Bronchial epithelial cell (primary cell): Measurements from ENCODE around the gene UBAC2. TPM values are rescaled to one million over a fixed set of nuclear protein-coding genes. Genes with fewer than 3 reads are reported as not detected.

Experiments used
- DNase-seq: peaks from one replicate; pipeline ENCODE4 v3.0.0-alpha.2; 2010; ENCODE audit warnings: low read depth
- FAIRE-seq: peaks from 2 replicates; lab custom pipeline; 2011; peaks lifted over from hg19 to GRCh38; lab: Jason Lieb, UNC
- H3K27me3 ChIP-seq: 2 replicates; pipeline ENCODE4 v1.5.1; 2011; ENCODE audit warnings: low read length; ENCODE audit not compliant: control insufficient read depth, insufficient read depth
- H3K36me3 ChIP-seq: 2 replicates; pipeline ENCODE4 v1.5.1; 2011; ENCODE audit warnings: low read length; ENCODE audit not compliant: control insufficient read depth, insufficient read depth
- H3K4me3 ChIP-seq: 2 replicates; pipeline ENCODE4 v1.5.1; 2011; ENCODE audit warnings: mild to moderate bottlenecking, low read depth, low read length, control low read depth
- total RNA-seq: library from RNA; depleted of rRNA; stranded (reverse); fragments of >200 nt; gene quantifications from 2 replicates; pipeline ENCODE4 v1.2.1, GENCODE V29; 2014
- TF ChIP-seq, protein P1 (sequence below): IDR thresholded peaks from 2 replicates; pipeline ENCODE4 v1.5.1; 2011; ENCODE audit warnings: mild to moderate bottlenecking, moderate library complexity, low read length, control low read depth, inconsistent platforms; ENCODE audit not compliant: insufficient read depth, severe bottlenecking

UBAC2 gene
- total RNA-seq, 1 donor from 2014 or later: 40.0 TPM

DNA sequence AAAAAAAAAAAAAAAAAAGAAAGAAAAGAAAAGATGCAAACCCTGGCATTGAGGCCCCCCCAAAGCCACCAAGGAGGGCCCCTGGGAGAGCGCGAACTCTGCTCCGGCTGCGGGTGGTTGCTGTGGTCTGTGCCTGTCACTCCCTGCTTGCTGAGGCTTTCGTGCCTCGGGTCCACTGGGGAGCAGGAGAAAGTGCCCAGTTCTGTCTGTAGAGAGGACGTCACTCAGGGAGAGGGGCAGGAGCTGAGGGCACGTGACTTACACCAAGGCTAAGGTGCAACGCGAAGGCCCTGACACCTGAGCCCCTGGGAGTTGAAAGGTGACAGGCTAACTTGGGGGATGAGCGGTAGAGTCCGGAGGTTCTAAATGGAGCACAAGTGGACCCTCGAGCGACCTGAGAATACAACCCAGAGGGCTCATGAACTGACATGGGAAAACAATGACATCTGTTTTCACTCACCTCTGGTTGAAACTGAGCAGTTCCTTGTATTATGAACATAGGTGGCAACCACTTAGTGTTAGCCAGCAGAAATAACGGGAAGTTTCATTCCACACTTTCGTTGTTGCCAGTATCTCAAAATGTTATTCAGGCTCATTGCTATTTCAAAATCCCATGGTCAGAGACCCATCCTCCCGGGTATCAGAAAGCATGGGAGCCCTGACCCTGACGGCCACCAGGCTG, 231.4 kb downstream of the UBAC2 start:
- FAIRE-seq (no peak), DNase-seq (no peak)
- H3K27me3 ChIP-seq: peaks cover 2% of the 10 kb centered on the region
- H3K36me3 ChIP-seq: no peaks in the 10 kb centered on the region
- no peak overlapping the region for H3K4me3 ChIP-seq
- TF ChIP-seq, protein P1, sequence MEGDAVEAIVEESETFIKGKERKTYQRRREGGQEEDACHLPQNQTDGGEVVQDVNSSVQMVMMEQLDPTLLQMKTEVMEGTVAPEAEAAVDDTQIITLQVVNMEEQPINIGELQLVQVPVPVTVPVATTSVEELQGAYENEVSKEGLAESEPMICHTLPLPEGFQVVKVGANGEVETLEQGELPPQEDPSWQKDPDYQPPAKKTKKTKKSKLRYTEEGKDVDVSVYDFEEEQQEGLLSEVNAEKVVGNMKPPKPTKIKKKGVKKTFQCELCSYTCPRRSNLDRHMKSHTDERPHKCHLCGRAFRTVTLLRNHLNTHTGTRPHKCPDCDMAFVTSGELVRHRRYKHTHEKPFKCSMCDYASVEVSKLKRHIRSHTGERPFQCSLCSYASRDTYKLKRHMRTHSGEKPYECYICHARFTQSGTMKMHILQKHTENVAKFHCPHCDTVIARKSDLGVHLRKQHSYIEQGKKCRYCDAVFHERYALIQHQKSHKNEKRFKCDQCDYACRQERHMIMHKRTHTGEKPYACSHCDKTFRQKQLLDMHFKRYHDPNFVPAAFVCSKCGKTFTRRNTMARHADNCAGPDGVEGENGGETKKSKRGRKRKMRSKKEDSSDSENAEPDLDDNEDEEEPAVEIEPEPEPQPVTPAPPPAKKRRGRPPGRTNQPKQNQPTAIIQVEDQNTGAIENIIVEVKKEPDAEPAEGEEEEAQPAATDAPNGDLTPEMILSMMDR: no peak

DNA sequence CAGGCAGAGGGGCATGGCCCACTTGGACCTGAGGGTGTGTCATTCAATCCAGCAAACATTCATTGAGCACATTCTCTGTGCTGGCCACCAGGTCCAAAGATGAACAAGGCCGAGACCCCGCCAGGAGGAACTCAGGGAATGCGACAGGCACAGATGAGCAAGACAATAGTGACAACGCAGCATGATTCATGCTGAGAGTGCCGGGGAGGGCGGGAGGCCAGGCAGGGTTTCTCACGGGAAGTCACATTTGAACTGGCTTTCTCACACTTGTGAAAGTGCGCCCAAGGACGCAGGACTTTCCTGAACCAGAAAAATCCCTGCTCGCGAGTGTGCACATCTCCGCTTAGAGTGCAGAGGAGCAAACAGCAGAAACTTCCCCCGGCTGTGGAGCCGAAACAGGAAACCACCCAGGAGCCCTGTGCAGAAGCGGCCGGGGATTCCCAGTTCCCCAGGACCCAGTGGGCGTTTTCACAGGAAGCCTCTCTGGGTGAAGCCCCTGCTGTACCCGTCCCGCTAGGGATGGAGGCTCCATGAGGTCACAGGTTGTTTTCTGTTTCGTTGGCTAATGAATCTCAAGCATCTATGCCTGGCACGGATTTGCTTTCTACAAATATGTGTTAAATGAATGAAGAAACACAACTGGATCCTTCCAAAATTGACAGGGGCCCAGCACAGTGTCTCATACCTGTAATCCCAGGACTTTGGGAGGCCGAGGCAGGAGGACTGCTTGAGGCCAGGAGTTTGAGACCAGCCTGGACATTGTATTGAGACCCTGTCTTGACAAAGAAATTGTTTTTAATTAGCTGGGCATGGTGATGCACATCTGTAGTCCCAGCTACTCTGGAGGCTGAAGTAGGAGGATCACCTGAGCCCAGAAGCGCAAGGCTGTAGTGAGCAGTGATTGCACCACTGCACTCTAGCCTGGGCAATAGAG, 232.2 kb downstream of the UBAC2 start:
- no peak overlapping the region for H3K4me3 ChIP-seq
- H3K27me3 ChIP-seq: peaks cover 2% of the 10 kb centered on the region
- TF ChIP-seq, protein P1: no peak
- FAIRE-seq (peak; percentile 60), DNase-seq (peak; percentile 50)
- no peaks in the 10 kb centered on the region for H3K36me3 ChIP-seq

DNA sequence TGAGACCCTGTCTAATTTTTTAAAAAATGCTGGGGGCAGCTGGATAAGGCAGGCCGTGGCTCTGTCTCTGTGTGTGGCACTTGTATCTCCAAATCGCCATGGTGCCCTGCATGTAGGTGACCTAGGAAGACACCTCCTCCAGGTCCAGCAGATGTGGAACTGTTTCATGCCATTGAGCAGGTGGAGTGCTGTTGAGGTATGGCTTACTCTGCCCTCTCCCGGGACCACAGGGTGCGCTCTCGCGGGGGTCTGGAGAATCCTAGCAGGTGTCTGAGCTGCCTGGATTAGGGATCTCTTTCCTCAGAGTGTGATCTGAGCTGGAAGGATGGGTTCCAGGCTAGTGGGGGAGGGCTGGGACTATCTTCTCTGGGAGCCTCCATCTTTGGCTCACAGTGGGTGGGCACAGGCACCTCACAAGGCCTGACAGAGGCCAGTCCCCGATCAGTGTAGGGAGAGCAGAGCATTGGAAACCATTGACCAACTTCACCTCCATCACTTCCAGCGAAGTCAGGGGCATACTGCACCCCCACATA, 233.0 kb downstream of the UBAC2 start:
- DNase-seq (no peak), FAIRE-seq (no peak)
- Histone ChIP-seq H3K4me3 (no peak overlapping the region), H3K27me3 (no peaks in the 10 kb centered on the region), H3K36me3 (no peaks in the 10 kb centered on the region)
- TF ChIP-seq, protein P1: no peak

DNA sequence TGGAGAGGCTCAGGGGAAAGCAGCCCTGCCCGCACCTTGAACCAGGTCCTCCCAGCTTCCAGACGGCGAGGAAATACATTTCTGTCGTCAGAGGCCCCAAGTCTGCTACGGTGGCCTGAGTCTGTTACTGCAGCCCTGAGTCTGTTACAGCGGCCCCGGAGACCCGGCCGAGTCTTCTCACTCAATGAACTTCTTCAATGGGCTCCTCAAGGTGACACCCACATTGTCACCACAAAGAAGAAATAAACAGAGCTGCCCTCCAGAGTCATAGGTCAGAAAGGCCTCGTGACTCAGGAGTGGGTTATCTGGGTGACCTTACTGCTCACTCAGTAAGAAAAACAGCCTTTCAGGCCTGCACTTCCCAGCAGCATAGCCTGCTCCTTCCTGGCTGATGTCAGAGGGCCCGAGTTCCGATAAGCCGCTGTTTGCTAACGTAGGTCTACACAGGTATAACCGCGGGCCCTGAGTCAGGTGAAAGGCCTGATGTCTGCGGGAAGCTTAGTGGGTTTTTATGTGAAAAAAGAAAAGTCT, 233.7 kb downstream of the UBAC2 start:
- DNase-seq (no peak), FAIRE-seq (no peak)
- Histone ChIP-seq H3K4me3 (no peak overlapping the region), H3K36me3 (no peaks in the 10 kb centered on the region), H3K27me3 (no peaks in the 10 kb centered on the region)
- TF ChIP-seq, protein P1: no peak

DNA sequence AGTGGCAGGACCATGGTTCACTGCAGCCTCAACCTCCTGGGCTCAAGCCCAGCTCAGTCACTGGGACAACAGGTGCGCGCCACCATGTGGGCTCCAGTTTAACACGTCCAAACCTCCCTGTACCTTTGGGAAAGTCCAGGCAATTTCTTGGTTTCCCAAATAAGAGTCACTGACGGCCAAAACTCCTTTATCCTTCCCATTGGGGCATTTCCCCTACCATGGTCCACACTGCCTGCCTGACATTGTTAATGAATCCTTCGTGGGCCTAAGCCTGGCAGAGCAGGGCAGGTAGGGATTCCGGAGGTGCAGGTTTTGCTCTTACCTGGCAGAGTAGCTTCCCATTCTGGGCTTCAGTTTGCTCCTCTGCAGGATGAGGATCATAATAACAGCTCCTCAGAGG, 234.5 kb downstream of the UBAC2 start:
- DNase-seq: no peak
- no peak overlapping the region for H3K4me3 ChIP-seq
- H3K36me3 ChIP-seq: no peaks in the 10 kb centered on the region
- FAIRE-seq: no peak
- no peaks in the 10 kb centered on the region for H3K27me3 ChIP-seq
- TF ChIP-seq, protein P1: no peak
